Activated T-cell treated with anti-CD3 and anti-CD28 coated beads, Interleukin-2, amount 50 U/mL, for 48 hours (primary cell): ENCODE data around the gene G6PD.

ENCODE experiments used
- DNase-seq, 2 experiments: peaks; one replicate each; pipeline ENCODE4 v3.0.0-alpha.2; 2020

Gene G6PD

DNA sequence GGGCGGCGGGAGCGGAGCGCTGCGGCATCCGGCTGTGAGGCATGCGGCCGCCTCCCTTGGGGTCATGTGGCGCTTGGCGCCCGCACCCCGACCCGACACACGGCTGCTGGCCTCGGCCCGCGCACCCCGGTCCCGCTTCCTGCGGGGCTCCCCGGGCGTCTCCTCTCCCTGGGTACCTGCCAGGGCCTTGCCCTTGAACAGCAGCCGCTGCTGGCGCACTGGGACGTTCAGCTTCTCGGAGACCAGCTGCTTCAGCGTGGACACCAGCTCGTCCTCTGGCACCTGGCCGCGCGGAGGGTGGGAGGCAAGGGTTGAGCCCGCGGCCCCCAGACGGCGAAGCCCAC is 60.6 kb downstream of the G6PD start:
- DNase-seq = peak; percentile 49 to 63

GRCh38 chrX:154485150-154486051 is 61.2 kb downstream of the G6PD start:
- DNase-seq = no peak

DNA sequence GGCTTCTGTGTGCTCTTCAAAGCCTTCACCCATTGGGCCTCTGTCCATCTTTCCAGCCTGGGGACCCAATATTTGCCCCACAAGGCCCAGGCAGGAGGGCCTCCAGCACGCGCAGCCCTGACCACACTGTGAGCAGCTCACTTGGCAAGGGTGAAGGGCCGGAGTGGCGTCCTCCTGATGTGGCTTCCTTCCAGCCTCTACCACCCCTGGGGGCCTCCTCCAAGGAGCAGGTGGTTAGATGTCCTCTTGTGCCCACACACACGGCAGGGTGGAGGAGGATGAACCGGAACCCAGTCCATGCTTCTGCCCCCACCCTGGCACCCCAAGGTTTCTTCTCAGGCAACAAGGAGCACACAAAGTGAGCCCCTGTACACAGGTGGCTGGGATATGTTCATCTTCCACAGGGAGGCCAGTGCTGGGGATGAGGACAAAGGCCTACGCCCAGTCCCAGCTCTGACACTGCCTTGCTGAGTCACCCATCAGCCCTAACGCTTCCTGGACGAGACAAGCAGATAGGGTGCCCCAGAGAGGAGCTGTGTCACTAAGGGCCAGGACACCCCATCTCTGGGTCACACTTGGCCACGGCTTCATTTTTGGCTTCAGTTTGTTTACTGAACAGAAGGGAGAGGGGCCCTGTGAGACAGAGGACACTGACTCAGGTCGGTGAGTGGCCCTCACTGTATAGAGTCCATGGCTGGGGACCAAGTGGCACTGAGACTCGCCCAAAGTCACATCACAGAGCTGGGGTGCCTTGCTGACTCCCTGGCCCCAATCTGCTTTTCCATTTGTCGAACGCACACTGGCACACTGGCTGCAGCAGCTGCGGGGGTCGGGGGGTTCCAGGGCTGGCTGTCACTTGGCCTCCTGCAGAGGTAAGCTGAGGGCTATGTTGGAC is 62.1 kb downstream of the G6PD start:
- DNase-seq = no peak

- no peak for DNase-seq
These were observed 63.3 kb downstream of the G6PD start for GRCh38 chrX:154483325-154483724.

DNA sequence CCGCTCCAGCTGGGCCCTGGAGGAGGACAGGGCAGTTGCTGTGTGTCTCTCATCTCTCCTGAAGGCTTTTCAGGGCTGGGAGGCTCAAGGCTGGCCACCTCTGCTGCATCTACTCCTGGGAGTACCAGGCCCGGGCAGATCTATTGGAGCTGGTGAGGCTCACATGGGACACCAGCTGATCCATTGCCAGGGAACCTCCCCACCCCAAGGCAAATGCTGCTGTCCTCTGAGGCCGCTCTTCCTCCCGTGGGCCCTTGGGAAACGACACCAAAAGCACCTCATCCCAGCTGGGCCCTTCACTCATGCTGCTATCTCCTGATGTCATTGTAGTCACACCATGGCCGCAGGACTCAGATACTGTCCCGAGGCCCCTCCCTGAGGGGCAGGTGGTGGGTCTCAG is 63.9 kb downstream of the G6PD start:
- no peak for DNase-seq

DNA sequence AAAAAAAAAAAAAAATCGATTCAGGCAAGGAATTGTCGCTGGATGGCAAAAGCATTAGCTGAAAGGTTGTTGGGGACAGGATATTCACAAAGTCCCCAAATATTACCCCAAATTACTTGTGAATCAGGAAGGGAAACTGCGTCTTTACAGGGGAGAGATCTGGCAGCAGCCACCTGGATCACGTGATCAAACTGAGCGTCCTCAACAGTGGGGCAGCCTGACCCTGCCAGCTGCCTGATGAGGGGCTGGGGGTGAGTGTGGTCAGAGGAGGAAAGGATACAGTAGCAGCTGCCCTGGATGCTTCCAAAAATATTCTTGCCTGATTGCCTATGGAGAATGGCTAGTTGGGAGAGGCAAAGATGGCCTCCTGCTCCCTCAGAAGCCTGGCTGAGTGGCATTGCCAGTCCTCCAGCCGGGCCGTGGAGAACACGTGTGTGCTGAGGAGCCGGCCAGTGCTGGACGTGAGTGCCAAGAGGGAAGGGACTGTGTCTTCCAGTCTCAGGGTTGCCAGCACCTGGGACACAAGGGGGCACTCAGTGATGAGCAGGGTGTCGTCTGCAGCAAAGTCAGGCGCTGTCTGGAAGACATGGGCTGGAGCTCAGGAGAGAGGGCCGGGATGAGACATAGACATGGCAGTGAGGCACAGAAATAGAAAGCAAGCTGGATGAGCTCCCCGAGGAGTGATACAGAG is 64.6 kb downstream of the G6PD start:
- DNase-seq = no peak
